ENCODE results near the gene HIVEP3. TPM values are rescaled to one million over a fixed set of nuclear protein-coding genes. Genes with fewer than 3 reads are reported as not detected.

The HIVEP3 gene
- total RNA-seq, 1 experiment from 2014 or later: 1.2 TPM

- intact Hi-C loops (cut with micrococcal nuclease): no loop called here
- BruUV-seq (replicated peaks): no TSS peak
- H3K4me3 Mint-ChIP-seq (ENCODE audit: unreplicated experiment): no peak overlapping the region
- no peak for DNase-seq (ENCODE audit: unreplicated experiment)
- no peaks in the 10 kb centered on the region for H3K36me3 Mint-ChIP-seq (ENCODE audit: insufficient read depth, unreplicated experiment)
- ChIA-PET CTCF (interaction anchor here (4.2 kb wide), 1 partner anchor 25 kb away, joined by 24 read pairs; no protein-coding TSS in a partner anchor), POLR2A (no interaction called here)
- no peaks in the 10 kb centered on the region for H3K27me3 Mint-ChIP-seq (ENCODE audit: insufficient read depth, unreplicated experiment)
- H3K4me1 Mint-ChIP-seq (ENCODE audit: insufficient read depth, unreplicated experiment): peaks cover 6% of the 10 kb centered on the region
- no peak for TF ChIP-seq CTCF (IDR thresholded peaks at IDR 0.05; ENCODE audit: unreplicated experiment)
- peaks cover 12% of the 10 kb centered on the region for H3K9me3 Mint-ChIP-seq (ENCODE audit: unreplicated experiment)
- H3K27ac Mint-ChIP-seq (ENCODE audit: low read depth, unreplicated experiment): no peak overlapping the region
These were observed 377.1 kb downstream of the HIVEP3 start for GRCh38 chr1:41541592-41541952.

DNA sequence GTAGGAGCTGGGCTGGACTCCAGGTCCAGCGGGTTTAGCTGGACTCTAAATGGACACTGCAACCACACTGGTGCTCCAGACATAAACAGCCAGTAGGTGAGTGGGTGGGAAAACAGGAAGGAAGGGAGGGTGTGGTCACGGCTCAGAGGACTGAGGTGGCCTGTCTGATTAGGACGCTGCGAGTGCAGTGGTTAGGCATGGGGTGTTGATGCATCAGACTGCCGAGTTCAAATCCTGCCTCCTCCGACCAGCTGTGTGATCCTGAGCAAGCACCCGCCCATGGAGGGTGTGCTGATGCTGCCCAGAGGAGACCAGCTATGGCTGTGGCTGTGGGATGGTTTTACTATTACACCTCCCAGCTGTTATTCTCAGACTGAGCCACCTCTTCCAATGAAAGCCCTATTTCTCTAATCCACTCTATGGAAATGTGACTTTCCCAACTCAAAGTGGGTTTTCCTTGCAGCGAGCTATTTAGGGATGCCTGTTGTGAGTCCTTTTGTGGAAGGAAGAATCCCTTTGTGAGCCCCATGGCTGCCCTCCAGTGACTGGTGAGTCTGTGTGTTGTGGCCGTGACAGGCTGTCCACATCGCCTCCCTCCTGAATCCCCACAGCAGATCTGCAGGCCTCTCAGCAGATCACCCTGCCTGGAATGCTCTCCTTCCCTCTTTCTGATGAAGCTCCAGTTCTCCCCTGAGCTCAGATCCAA lies 377.7 kb downstream of the HIVEP3 start:
- Mint-ChIP-seq H3K9me3 (ENCODE audit: unreplicated experiment) (peaks cover 12% of the 10 kb centered on the region), H3K27ac (ENCODE audit: low read depth, unreplicated experiment) (no peak overlapping the region), H3K27me3 (ENCODE audit: insufficient read depth, unreplicated experiment) (no peaks in the 10 kb centered on the region), H3K4me3 (ENCODE audit: unreplicated experiment) (no peak overlapping the region), H3K4me1 (ENCODE audit: insufficient read depth, unreplicated experiment) (peaks cover 6% of the 10 kb centered on the region), H3K36me3 (ENCODE audit: insufficient read depth, unreplicated experiment) (no peaks in the 10 kb centered on the region)
- BruUV-seq (replicated peaks): no TSS peak
- POLR2A ChIA-PET: no interaction called here
- no peak for DNase-seq (ENCODE audit: unreplicated experiment)
- intact Hi-C loops (cut with micrococcal nuclease): no loop called here
- CTCF ChIA-PET: interaction anchor here (0.5 to 4.2 kb wide), 3 partner anchors 25 to 1161 kb away, joined by 3 to 24 read pairs (median 5); no protein-coding TSS in a partner anchor
- TF ChIP-seq CTCF (IDR thresholded peaks at IDR 0.05; ENCODE audit: unreplicated experiment): no peak

GRCh38 chr1:41539999-41540398 lies 378.7 kb downstream of the HIVEP3 start:
- intact Hi-C loops (cut with micrococcal nuclease): no loop called here
- no peaks in the 10 kb centered on the region for H3K27me3 Mint-ChIP-seq (ENCODE audit: insufficient read depth, unreplicated experiment)
- H3K4me1 Mint-ChIP-seq (ENCODE audit: insufficient read depth, unreplicated experiment): peaks cover 6% of the 10 kb centered on the region
- no peak for TF ChIP-seq CTCF (IDR thresholded peaks at IDR 0.05; ENCODE audit: unreplicated experiment)
- H3K4me3 Mint-ChIP-seq (ENCODE audit: unreplicated experiment): no peak overlapping the region
- ChIA-PET POLR2A (no interaction called here), CTCF (interaction anchor here (1.1 to 4.2 kb wide), 2 partner anchors 24 to 34 kb away, joined by 5 to 24 read pairs; no protein-coding TSS in a partner anchor)
- H3K27ac Mint-ChIP-seq (ENCODE audit: low read depth, unreplicated experiment): no peak overlapping the region
- H3K36me3 Mint-ChIP-seq (ENCODE audit: insufficient read depth, unreplicated experiment): no peaks in the 10 kb centered on the region
- peaks cover 8% of the 10 kb centered on the region for H3K9me3 Mint-ChIP-seq (ENCODE audit: unreplicated experiment)
- BruUV-seq (replicated peaks): no TSS peak
- no peak for DNase-seq (ENCODE audit: unreplicated experiment)

DNA sequence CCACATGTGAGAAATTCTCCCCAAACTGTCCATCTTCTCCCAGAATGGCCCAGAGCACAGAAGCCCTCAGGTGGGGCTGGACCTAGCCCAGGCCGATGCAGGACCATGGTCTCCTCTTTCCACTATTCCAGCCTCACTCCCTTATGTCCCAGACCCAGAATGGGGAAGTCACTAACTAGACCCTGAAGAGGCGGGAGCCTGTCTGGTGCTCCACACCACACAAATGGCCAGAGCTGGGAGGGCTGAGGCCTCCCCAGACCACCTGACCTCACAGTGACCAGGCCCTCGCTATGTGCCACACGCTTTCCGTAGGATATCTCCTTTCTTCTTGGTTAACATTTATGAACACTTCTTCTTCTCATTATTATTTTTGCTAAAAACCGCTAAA lies 379.3 kb downstream of the HIVEP3 start:
- H3K36me3 Mint-ChIP-seq (ENCODE audit: insufficient read depth, unreplicated experiment): no peaks in the 10 kb centered on the region

More for the DNA sequence above, 379.3 kb downstream of the HIVEP3 start:
- CTCF ChIA-PET: interaction anchor here (0.8 to 4.2 kb wide), 2 partner anchors 23 to 66 kb away, joined by 3 to 24 read pairs; no protein-coding TSS in a partner anchor
- TF ChIP-seq CTCF (IDR thresholded peaks at IDR 0.05; ENCODE audit: unreplicated experiment): no peak
- no TSS peak for BruUV-seq (replicated peaks)
- intact Hi-C loops (cut with micrococcal nuclease): no loop called here
- peaks cover 3% of the 10 kb centered on the region for H3K9me3 Mint-ChIP-seq (ENCODE audit: unreplicated experiment)
- peaks cover under 1% of the 10 kb centered on the region for H3K27me3 Mint-ChIP-seq (ENCODE audit: insufficient read depth, unreplicated experiment)
- peaks cover 6% of the 10 kb centered on the region for H3K4me1 Mint-ChIP-seq (ENCODE audit: insufficient read depth, unreplicated experiment)
- POLR2A ChIA-PET: no interaction called here
- no peak for DNase-seq (ENCODE audit: unreplicated experiment)
- no peak overlapping the region for H3K4me3 Mint-ChIP-seq (ENCODE audit: unreplicated experiment)
- no peak overlapping the region for H3K27ac Mint-ChIP-seq (ENCODE audit: low read depth, unreplicated experiment)

Data from MCF 10A (cell line).